Activated CD8-positive, alpha-beta memory T cell treated with anti-CD3 and anti-CD28 coated beads for 24 hours (primary cell): Measurements from ENCODE around the gene SLC2A14.
A peak's percentile ranks its signal among the peaks of the same experiment; 100 is the strongest.
"Not testable (repeated sequence)": the region's sequence is repeated elsewhere in the genome, so short reads cannot be mapped to it uniquely, and the experiment has no call there.

Experiments used
- DNase-seq: peaks from one replicate; pipeline ENCODE4 v3.0.0-alpha.2; 2020

The SLC2A14 gene

GRCh38 chr12:7832059-7832696, 40.5 kb downstream of the SLC2A14 start:
- no peak for DNase-seq

- not testable (repeated sequence) for DNase-seq
Measured at GRCh38 chr12:7829737-7830136, 43.0 kb downstream of the SLC2A14 start.

GRCh38 chr12:7825754-7826153, 47.0 kb downstream of the SLC2A14 start:
- not testable (repeated sequence) for DNase-seq

DNA sequence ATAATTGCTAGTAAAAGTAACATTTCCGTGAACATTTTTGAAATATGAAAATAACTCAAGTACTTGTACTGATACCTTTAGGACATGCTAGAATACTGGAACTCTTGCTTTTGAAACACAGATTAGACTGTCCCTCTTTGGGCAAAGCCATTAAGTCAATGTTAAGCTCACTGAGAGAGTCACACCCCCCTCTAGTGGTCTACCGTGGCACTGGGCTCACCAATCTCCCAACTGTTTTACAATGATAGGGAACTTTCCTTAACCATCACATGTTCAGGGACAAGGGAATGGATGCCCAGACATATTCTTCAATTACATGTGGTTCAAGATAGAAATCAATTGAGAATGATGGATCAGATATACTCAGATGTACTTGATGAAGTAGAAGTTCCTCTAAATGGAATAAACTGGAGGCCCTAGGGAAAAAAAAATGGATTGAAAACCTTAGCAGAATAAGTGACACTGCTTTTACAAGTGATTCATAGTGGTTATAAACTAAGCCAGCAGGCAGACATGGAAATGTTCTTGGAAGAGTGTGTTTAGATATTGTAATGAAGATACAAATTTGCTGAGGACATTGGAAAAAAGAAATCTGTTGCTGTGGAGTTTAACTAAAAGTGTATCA, 65.7 kb downstream of the SLC2A14 start:
- DNase-seq = peak; percentile 83

DNA sequence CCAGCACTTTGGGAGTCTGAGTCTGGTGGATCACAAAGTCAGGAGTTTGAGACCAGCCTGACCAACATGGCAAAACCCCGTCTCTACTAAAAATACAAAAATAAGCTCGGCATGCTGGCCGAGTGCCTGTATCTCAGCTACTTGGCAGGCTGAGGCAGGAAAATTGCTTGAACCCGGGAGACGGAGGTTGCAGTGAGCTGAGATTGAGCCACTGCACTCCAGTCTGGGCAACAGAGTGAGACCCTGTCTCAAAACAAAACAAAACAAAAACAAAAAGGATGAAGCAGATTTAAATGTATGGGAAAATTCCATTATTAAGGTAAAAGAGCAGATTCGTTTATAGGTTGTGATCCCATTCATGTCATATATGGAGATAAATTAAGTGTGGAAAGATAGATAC, 66.4 kb downstream of the SLC2A14 start:
- DNase-seq = not testable (repeated sequence)

GRCh38 chr12:7801460-7801859, 71.3 kb downstream of the SLC2A14 start:
- no peak for DNase-seq

DNA sequence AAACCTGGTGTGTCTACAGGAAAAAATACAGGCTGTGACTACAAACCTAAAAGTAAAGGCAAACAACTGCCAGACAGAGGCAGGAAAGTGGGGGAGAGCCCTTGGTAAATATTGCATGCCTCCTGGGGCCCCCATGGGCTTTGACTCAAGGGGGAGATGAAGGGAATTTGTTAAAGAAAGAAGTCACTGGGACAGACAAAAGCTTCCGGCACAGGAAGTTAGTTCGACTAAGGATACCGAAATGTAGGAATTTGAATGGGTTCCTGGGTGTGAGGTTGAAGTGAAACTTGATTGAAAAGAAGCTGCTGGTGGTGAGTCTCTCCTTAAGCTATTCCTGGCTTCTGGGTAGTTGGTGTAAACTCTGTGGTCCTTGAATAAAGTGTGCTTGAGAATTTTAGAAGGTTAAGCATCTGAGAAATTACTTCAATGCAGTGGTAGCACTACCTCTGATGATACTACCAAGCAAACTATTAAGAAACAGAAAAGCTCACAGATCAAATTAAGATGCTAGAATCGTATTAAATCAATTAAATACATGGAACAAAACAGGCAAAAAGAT, 73.9 kb downstream of the SLC2A14 start:
- DNase-seq = not testable (repeated sequence)

GRCh38 chr12:7797698-7798398, 74.9 kb downstream of the SLC2A14 start:
- no peak for DNase-seq

GRCh38 chr12:7797269-7797668, 75.4 kb downstream of the SLC2A14 start:
- not testable (repeated sequence) for DNase-seq

DNA sequence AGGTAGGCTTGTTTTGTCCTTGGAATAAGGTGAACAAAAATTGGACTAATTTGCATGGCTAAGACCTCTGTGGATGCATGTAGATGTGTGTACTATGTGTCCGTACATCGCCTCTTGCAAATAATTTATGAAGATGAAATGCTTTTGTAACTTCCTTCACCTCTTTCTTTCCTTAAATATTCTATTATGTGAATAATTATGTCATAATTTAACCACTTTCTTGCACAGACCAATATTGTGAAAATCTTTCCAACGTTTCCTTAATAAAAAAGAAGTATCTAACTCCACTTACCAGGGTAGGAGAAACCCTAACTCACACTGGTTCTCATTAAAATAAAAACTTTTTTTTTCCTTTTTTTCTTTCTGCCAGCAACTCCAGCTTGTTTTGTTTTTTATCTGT, 79.5 kb downstream of the SLC2A14 start:
- DNase-seq = no peak

DNA sequence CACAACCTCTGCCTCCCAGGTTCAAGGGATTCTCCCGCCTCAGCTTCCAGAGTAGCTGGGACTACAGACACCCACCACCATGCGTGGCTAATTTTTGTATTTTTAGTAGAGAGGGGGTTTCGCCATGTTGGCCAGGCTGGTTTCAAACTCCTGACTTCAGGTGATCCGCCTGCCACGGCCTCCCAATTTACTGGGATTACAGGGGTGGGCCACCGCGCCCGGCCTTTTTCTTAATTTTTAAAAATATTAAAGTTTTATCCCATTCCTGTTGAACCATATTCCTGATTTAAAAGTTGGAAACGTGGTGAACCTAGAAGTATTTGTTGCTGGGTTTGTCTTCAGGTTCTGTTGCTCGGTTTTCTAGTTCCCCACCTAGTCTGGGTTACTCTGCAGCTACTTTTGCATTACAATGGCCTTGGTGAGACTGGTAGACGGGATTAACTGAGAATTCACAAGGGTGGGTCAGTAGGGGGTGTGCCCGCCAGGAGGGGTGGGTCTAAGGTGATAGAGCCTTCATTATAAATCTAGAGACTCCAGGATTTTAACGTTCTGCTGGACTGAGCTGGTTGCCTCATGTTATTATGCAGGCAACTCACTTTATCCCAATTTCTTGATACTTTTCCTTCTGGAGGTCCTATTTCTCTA, 83.7 kb downstream of the SLC2A14 start, which contains the start of gene NANOG:
Gene NANOG (plus strand): TSS at position 519 of the 645 bp plus-strand sequence. CDS start 213 bp downstream, outside the sequence.
- DNase-seq = not testable (repeated sequence)

GRCh38 chr12:7788294-7788660, 84.4 kb downstream of the SLC2A14 start:
- DNase-seq = no peak

DNA sequence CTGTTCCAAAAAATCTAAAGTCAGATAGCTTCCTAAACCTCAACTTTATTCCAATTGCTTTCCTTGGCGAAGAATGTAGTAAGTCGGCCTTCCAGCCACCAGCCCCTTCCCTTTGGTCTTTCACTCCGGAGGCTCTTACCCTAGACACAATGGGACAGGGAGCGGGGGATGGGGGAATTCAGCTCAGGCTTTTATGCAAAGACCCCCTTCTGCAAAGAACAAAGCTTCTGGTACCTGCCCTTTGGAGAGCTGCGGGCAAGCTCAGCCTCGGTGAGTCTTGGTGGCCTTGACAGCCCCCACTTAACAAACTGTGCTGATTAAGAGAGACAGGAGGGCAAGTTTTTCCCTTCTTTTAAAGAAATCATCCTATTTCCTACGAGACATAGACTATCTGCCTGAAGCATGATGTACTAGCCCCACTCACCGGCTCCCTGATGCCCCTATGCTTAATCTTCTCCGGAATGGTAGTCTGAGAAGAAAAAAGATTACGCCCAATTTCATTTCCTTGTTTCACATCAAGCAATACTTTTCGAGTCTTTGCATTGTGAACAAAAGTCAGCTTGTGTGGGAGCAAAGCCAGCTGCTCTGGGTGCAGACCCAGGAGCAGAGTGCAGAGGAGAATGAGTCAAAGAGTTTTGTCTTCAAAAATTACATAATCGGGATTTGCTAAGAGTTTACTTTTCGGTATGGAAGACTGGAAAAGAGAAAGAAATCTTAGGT, 85.0 kb downstream of the SLC2A14 start:
- DNase-seq = no peak

- no peak for DNase-seq
Measured at GRCh38 chr12:7784701-7785100, 88.0 kb downstream of the SLC2A14 start.

DNA sequence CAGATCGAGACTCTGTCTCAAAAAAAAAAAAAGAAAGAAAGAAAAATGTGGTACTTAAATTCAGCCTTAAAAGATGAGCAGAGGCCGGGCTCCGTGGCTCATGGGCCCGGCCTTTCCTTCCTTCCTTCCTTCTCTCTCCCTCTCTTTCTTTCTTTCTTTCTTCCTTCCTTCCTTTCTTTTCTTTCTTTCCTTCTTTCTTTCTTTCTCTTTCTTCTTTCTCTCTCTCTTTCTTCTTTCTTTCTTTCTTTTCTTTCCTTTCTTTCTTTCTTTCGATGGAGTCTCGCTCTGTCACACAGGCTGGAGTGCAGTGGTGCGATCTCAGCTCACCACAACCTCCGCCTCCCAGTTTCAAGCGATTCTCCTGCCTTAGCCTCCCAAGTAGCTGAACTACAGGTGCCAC, 89.3 kb downstream of the SLC2A14 start:
- DNase-seq = not testable (repeated sequence)

DNA sequence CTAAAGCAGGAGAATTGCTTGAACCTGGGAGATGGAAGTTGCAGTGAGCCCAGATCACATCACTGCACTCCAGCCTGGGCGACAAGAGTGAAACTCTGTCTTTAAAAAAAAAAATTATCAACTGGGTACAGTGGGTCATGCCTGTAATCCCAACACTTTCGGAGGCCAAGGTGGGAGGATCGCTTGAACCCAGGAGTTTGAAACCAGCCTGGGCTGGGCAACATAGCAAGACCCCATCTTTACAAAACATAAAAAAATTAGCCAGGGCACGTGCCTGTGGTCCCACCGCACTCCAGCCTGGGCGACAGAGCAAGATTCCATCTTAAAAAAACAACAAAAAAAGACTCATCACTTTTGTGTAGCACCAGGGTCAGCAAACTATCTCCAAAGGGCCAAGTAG, 90.7 kb downstream of the SLC2A14 start:
- DNase-seq = no peak

DNA sequence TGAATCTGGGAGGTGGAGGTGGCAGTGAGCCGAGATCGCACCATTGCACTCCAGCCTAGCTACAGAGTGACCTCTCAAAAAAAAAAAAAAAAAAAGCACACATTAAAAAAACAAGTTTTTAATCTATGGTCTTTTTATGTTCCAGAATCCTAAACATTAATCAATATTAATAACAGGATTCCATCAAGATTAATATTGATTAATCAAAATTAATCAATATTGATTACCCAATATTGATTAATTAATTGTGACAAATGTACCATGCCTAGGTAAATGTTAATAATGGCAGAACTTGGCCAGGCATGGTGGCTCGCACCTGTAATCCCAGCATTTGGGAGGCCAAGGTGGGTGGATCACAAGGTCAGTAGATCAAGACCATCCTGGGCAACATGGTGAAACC, 91.4 kb downstream of the SLC2A14 start:
- no peak for DNase-seq

DNA sequence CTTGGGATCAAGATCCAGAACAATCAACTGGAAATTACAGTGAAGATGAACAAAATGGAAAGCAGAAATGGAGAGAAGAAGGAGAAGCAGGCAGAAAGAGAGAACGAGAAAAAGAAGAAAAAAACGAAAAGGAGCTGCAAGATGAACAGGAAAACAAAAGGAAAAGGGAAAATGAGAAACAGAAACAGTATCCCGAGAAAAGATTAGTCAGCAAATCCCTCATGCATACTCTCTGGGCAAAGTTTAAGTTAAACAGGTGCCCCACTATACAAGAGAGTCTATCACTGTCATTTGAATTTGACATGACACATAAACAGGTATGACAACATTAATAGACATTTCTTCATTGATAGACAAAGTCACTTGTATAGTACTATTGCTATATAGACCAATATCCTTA, 102.7 kb downstream of the SLC2A14 start:
- no peak for DNase-seq
